Activated gamma-delta T cell (primary cell): ENCODE measurements around the gene WBP1L.
"Not testable (repeated sequence)": the region's sequence is repeated elsewhere in the genome, so short reads cannot be mapped to it uniquely, and the experiment has no call there.

ENCODE experiments used
- DNase-seq: peaks from one replicate; lab custom pipeline; 2025; lab: John Stamatoyannopoulos, UW

Gene WBP1L

GRCh38 chr10:102811346-102811745 is 67.6 kb downstream of the WBP1L start:
- DNase-seq: no peak

- no peak for DNase-seq
Observed at GRCh38 chr10:102812231-102812876, 68.6 kb downstream of the WBP1L start.

- DNase-seq: no peak
Observed at GRCh38 chr10:102813017-102813541, 69.3 kb downstream of the WBP1L start.

- DNase-seq: no peak
Observed at GRCh38 chr10:102813734-102814452, 70.1 kb downstream of the WBP1L start.

- no peak for DNase-seq
Observed at GRCh38 chr10:102814453-102814871, 70.7 kb downstream of the WBP1L start.

GRCh38 chr10:102814873-102815661 is 71.3 kb downstream of the WBP1L start:
- no peak for DNase-seq

GRCh38 chr10:102815790-102816549 is 72.2 kb downstream of the WBP1L start:
- DNase-seq: no peak

- no peak for DNase-seq
Observed at GRCh38 chr10:102817175-102817574, 73.4 kb downstream of the WBP1L start.

GRCh38 chr10:102819054-102819453 is 75.3 kb downstream of the WBP1L start:
- DNase-seq: no peak

GRCh38 chr10:102820008-102820407 is 76.3 kb downstream of the WBP1L start:
- DNase-seq: not testable (repeated sequence)

- no peak for DNase-seq
Observed at GRCh38 chr10:102822222-102822621, 78.5 kb downstream of the WBP1L start.

- DNase-seq: no peak
Observed at GRCh38 chr10:102824664-102825063, 80.9 kb downstream of the WBP1L start.

GRCh38 chr10:102826148-102826796 is 82.5 kb downstream of the WBP1L start:
- no peak for DNase-seq

- no peak for DNase-seq
Observed at GRCh38 chr10:102827597-102827975, 83.8 kb downstream of the WBP1L start.

GRCh38 chr10:102831322-102832071 is 87.7 kb downstream of the WBP1L start:
- DNase-seq: no peak

GRCh38 chr10:102832248-102832647 is 88.5 kb downstream of the WBP1L start:
- DNase-seq: no peak

GRCh38 chr10:102832987-102833386 is 89.2 kb downstream of the WBP1L start:
- DNase-seq: no peak

- no peak for DNase-seq
Observed at GRCh38 chr10:102834143-102834542, 90.4 kb downstream of the WBP1L start.

- no peak for DNase-seq
Observed at GRCh38 chr10:102835007-102835482, 91.3 kb downstream of the WBP1L start.

GRCh38 chr10:102837230-102837721 is 93.5 kb downstream of the WBP1L start, which contains the start of gene CYP17A1:
Gene CYP17A1, minus strand, starts transcription at chr10:102837413. Its CDS starts 52 bp downstream, at chr10:102837361.
- DNase-seq: no peak
